HepG2 (cell line): ENCODE results near the gene BORCS5. TPM values are rescaled to one million over a fixed set of nuclear protein-coding genes. Genes with fewer than 3 reads are reported as not detected.

ENCODE experiments used
- ARNT2 ChIP-seq: sonication (generic); formaldehyde crosslinking; IDR thresholded peaks from 2 replicates; pipeline ENCODE4 v1.8.0; 2022; ENCODE audit warnings: mild to moderate bottlenecking, low read depth, missing genetic modification reagents, moderate library complexity
- KAT7 ChIP-seq: IDR thresholded peaks from 2 replicates; pipeline ENCODE4 v1.6.1; 2018; ENCODE audit warnings: borderline replicate concordance, missing compliant biosample characterization
- NFE2 ChIP-seq: sonication (generic); formaldehyde crosslinking; IDR thresholded peaks from 2 replicates; pipeline ENCODE4 v1.4.0; 2020; ENCODE audit warnings: missing genetic modification reagents
- SNAI1 ChIP-seq: sonication (generic); formaldehyde crosslinking; IDR thresholded peaks from 2 replicates; pipeline ENCODE4 v1.5.0; 2020; ENCODE audit warnings: mild to moderate bottlenecking, missing genetic modification reagents, borderline replicate concordance
- SP4 ChIP-seq: sonication (generic); formaldehyde crosslinking; IDR thresholded peaks from 2 replicates; pipeline ENCODE4 v1.8.1; 2023; ENCODE audit warnings: mild to moderate bottlenecking, missing genetic modification reagents
- SP5 ChIP-seq: IDR thresholded peaks from 2 replicates; pipeline ENCODE4 v1.6.1; 2016; ENCODE audit warnings: low read depth, borderline replicate concordance
- TCF7L2 ChIP-seq: IDR thresholded peaks from 2 replicates; pipeline ENCODE4 v1.6.1; 2011; ENCODE audit warnings: mild to moderate bottlenecking, low read depth, low read length, moderate library complexity
- U2AF1 ChIP-seq: fragments of 200-400 bp; formaldehyde crosslinking; optimal IDR thresholded peaks from 2 replicates; pipeline ENCODE3; 2017; ENCODE audit warnings: mild to moderate bottlenecking, low read depth, low read length
- UBTF ChIP-seq: sonication (generic); formaldehyde crosslinking; IDR thresholded peaks from 2 replicates; pipeline ENCODE4 v1.4.0; 2020; ENCODE audit warnings: mild to moderate bottlenecking, missing genetic modification reagents
- ZBTB49 ChIP-seq: sonication (generic); formaldehyde crosslinking; IDR thresholded peaks from 2 replicates; pipeline ENCODE4 v1.4.0; 2020; ENCODE audit warnings: missing genetic modification reagents, borderline replicate concordance
- ZFP91 ChIP-seq: sonication (generic); formaldehyde crosslinking; IDR thresholded peaks from 2 replicates; pipeline ENCODE4 v1.9.0; 2022; ENCODE audit warnings: missing genetic modification reagents, mild to moderate bottlenecking, borderline replicate concordance
- ZNF12 ChIP-seq: sonication (generic); formaldehyde crosslinking; IDR thresholded peaks from 2 replicates; pipeline ENCODE4 v1.5.0; 2020; ENCODE audit warnings: missing genetic modification reagents
- ZNF205 ChIP-seq: IDR thresholded peaks from 2 replicates; pipeline ENCODE4 v1.6.1; 2018; ENCODE audit warnings: missing biosample characterization, missing genetic modification reagents
- ZNF296 ChIP-seq: sonication (generic); formaldehyde crosslinking; conservative IDR thresholded peaks from 2 replicates; pipeline ENCODE4 v1.5.0; 2020; ENCODE audit warnings: mild to moderate bottlenecking, missing genetic modification reagents
- ZNF33A ChIP-seq: sonication (generic); formaldehyde crosslinking; IDR thresholded peaks from 2 replicates; pipeline ENCODE4 v1.5.1; 2020; ENCODE audit warnings: missing genetic modification reagents, mild to moderate bottlenecking, moderate library complexity, borderline replicate concordance
- ZNF350 ChIP-seq: sonication (generic); formaldehyde crosslinking; IDR thresholded peaks from 2 replicates; pipeline ENCODE4 v1.4.0; 2020; ENCODE audit warnings: mild to moderate bottlenecking, low read depth, missing genetic modification reagents, borderline replicate concordance
- ZNF513 ChIP-seq: sonication (generic); formaldehyde crosslinking; conservative IDR thresholded peaks from 2 replicates; pipeline ENCODE4 v1.5.0; 2020; ENCODE audit warnings: missing genetic modification reagents
- ZNF580 ChIP-seq: IDR thresholded peaks from 2 replicates; pipeline ENCODE4 v1.6.1; 2016; ENCODE audit warnings: low read depth, borderline replicate concordance
- ZNF605 ChIP-seq: sonication (generic); formaldehyde crosslinking; IDR thresholded peaks from 2 replicates; pipeline ENCODE4 v1.8.0; 2022; ENCODE audit warnings: mild to moderate bottlenecking, missing genetic modification reagents
- ZNF619 ChIP-seq: sonication (generic); formaldehyde crosslinking; IDR thresholded peaks from 2 replicates; pipeline ENCODE4 v1.4.0; 2020; ENCODE audit warnings: mild to moderate bottlenecking, missing genetic modification reagents
- ZNF672 ChIP-seq: sonication (generic); formaldehyde crosslinking; IDR thresholded peaks from 2 replicates; pipeline ENCODE4 v1.8.1; 2022; ENCODE audit warnings: missing genetic modification reagents
- ZNF713 ChIP-seq: sonication (generic); formaldehyde crosslinking; IDR thresholded peaks from 2 replicates; pipeline ENCODE4 v1.4.0; 2020; ENCODE audit warnings: mild to moderate bottlenecking, missing genetic modification reagents
- ZNF878 ChIP-seq: sonication (generic); formaldehyde crosslinking; IDR thresholded peaks from 2 replicates; pipeline ENCODE4 v1.8.1; 2023; ENCODE audit warnings: mild to moderate bottlenecking, missing genetic modification reagents, moderate library complexity
- polyA plus RNA-seq, 8 experiments: library from polyadenylated mRNA; depleted of rRNA in 3 of 8; stranded (reverse) in 7 of 8; unstranded in 1 of 8; fragments of >200 nt; fragmentation: Illumina TruSeq in 4 of 8; extraction: Trizol in 4 of 8; gene quantifications; 2 replicates each; pipeline versions ENCODE4 v1.2.1 to v1.2.3, GENCODE V29; 2011 to 2016; ENCODE audit warnings: low read depth in 4 of 8, missing spikeins in 1 of 8, mixed read lengths in 1 of 8; ENCODE audit not compliant: insufficient read depth in 1 of 8
- total RNA-seq, 5 experiments: library from RNA; depleted of rRNA; stranded (reverse); fragments of >200 nt; fragmentation: Illumina TruSeq; extraction: Trizol; gene quantifications; 2 replicates each; pipeline ENCODE4 v1.2.3, GENCODE V29; 2016; ENCODE audit warnings: low read depth in 1 of 5

BORCS5 gene
- total and polyA plus RNA-seq, 2 of the 13 experiments (the other 11 are each of a cell fraction or from before 2014, with no cell fraction given), result 3.9 to 4.7 TPM

- TF ChIP-seq SNAI1 (CRISPR knock-in tag) (no peak), ZNF12 (CRISPR knock-in tag) (no peak), ZNF619 (no peak), ZNF350 (CRISPR knock-in tag) (no peak), NFE2 (CRISPR knock-in tag) (no peak), ARNT2 (no peak), ZNF672 (no peak), ZNF713 (no peak), ZNF296 (CRISPR knock-in tag) (no peak), SP5 (CRISPR knock-in tag) (no peak), ZNF878 (CRISPR knock-in tag) (0 out of 2 replicates have a peak, but pooled peaks have one; percentile 60), ZNF33A (CRISPR knock-in tag) (no peak), TCF7L2 (no peak), ZNF205 (CRISPR knock-in tag) (no peak), ZFP91 (CRISPR knock-in tag) (no peak), ZNF605 (CRISPR knock-in tag) (no peak), ZBTB49 (CRISPR knock-in tag) (no peak), U2AF1 (no peak), UBTF (no peak), ZNF580 (CRISPR knock-in tag) (no peak), ZNF513 (no peak), SP4 (CRISPR knock-in tag) (no peak), KAT7 (CRISPR knock-in tag) (no peak)
Observed at GRCh38 chr12:12488823-12489550, 132.1 kb downstream of the BORCS5 start (continued).
